Measurements from ENCODE around the gene ACOX2. TPM values are rescaled to one million over a fixed set of nuclear protein-coding genes. Genes with fewer than 3 reads are reported as not detected.

The ACOX2 gene
- total and polyA plus RNA-seq, 10 of the 15 experiments (the other 5 are each of a cell fraction or from before 2014, with no cell fraction given): 0.72 TPM; not detected in 9

GRCh38 chr3:58463181-58463941, 73.6 kb downstream of the ACOX2 start:
- intact Hi-C loops (cut with micrococcal nuclease; ENCODE audit: unreplicated experiment) (loop anchor here (1.0 kb wide), 1 partner anchor 69 kb away; no protein-coding TSS in a partner anchor), in situ Hi-C loops (cut with MboI) (no loop called here)
- no peaks in the 10 kb centered on the region for H3K27me3 ChIP-seq (replicated peaks in 1 of 2; ENCODE audit: control insufficient read depth in 2 of 2, insufficient read depth in 2 of 2, low read length in 1 of 2)
- H3K9ac ChIP-seq (ENCODE audit: control insufficient read depth, insufficient read depth, low read length): no peak overlapping the region
- no peak overlapping the region for H2AFZ ChIP-seq (ENCODE audit: control insufficient read depth, low read depth, low read length)
- no peaks in the 10 kb centered on the region for H3K36me3 ChIP-seq (ENCODE audit: control insufficient read depth in 2 of 2, insufficient read depth in 2 of 2, low read length in 1 of 2)
- POLR2A ChIA-PET: interaction anchor here (0.5 to 0.8 kb wide), 2 partner anchors 30 to 125 kb away, joined by 3 read pairs; no protein-coding TSS in a partner anchor
- no peaks in the 10 kb centered on the region for H3K79me2 ChIP-seq (ENCODE audit: control insufficient read depth, insufficient read depth, low read length)
- DNase-seq (ENCODE audit: low read depth, low spot score) (no peak), ATAC-seq (peak; percentile 98), FAIRE-seq (peak; percentile 66)
- no peaks in the 10 kb centered on the region for H4K20me1 ChIP-seq (ENCODE audit: control insufficient read depth, insufficient read depth)
- no peaks in the 10 kb centered on the region for H3K9me3 ChIP-seq (replicated peaks; ENCODE audit: control insufficient read depth, insufficient read depth, low read length)
- 44% methylated on average over 18 of the region's 18 CpGs for WGBS (ENCODE audit: insufficient coverage, insufficient replicate concordance, low lambda C conversion rate, missing lambda C conversion rate)
- H3K4me3 ChIP-seq: no peak overlapping the region
- peak overlapping the region; percentile 7; the same call in 1 of the 2 replicates for H3K4me2 ChIP-seq (ENCODE audit: control insufficient read depth, insufficient read depth)
- no TSS peak for BruUV-seq (replicated peaks)
- SMC1A ChIA-PET (ENCODE audit: uncharacterized antibody, unreplicated experiment): interaction anchor here (1.1 to 1.3 kb wide), 2 partner anchors 34 to 74 kb away, joined by 3 to 4 read pairs; partner anchors contain the start of gene ACOX2
- no peak overlapping the region for H3K27ac ChIP-seq (ENCODE audit: control insufficient read depth, insufficient read depth)
- no peaks in the 10 kb centered on the region for H3K4me1 ChIP-seq (ENCODE audit: control insufficient read depth, insufficient read depth, low read length)
- CTCF ChIA-PET: interaction anchor here (0.6 to 1.8 kb wide), 24 partner anchors 9 to 229 kb away, joined by 3 to 18 read pairs (median 4); partner anchors contain the start of genes HTD2, KCTD6 and RPP14
- RAD21 ChIA-PET (ENCODE audit: unreplicated experiment): interaction anchor here (0.6 to 1.3 kb wide), 9 partner anchors 20 to 267 kb away, joined by 3 to 5 read pairs (median 3); partner anchors contain the start of gene KCTD6
- TF ChIP-seq MTA3 (IDR thresholded peaks at IDR 0.05; ENCODE audit: borderline replicate concordance, low read length) (0 out of 2 replicates have a peak, but pooled peaks have one; percentile 29), SIX5 (IDR thresholded peaks at IDR 0.05; ENCODE audit: low read depth, low read length, severe bottlenecking) (no peak), RAD51 (IDR thresholded peaks at IDR 0.05) (0 out of 2 replicates have a peak, but pooled peaks have one; percentile 67), SUZ12 (IDR thresholded peaks at IDR 0.05; ENCODE audit: unreplicated experiment) (no peak), RUNX3 (IDR thresholded peaks at IDR 0.05; ENCODE audit: low read length) (peak; percentile 55; the same call in 1 of the 2 replicates), CREB1 (IDR thresholded peaks at IDR 0.05; ENCODE audit: low read depth) (0 out of 2 replicates have a peak, but pooled peaks have one; percentile 39), ZBED1 (IDR thresholded peaks at IDR 0.05; ENCODE audit: borderline replicate concordance) (no peak), POLR2AphosphoS5 (IDR thresholded peaks at IDR 0.05; ENCODE audit: low read length) (no peak), EED (IDR thresholded peaks at IDR 0.05; ENCODE audit: low read depth) (peak; percentile 46; the same call in 1 of the 2 replicates), SMAD1 (IDR thresholded peaks at IDR 0.05; ENCODE audit: low read depth, partially characterized antibody) (peak; percentile 65), MEF2B (IDR thresholded peaks at IDR 0.05; ENCODE audit: partially characterized antibody, poor library complexity, severe bottlenecking) (peak; percentile 60), IKZF2 (IDR thresholded peaks at IDR 0.05) (peak; percentile 54 to 60; a peak in 3 of 4 replicates), USF1 (IDR thresholded peaks at IDR 0.05; ENCODE audit: borderline replicate concordance, extremely low read length, insufficient read depth, low read depth, low read length) (peak; percentile 32), USF2 (IDR thresholded peaks at IDR 0.05; ENCODE audit: borderline replicate concordance, low read depth, low read length) (peak; percentile 30; the same call in 1 of the 2 replicates), SMARCA5 (IDR thresholded peaks at IDR 0.05) (0 out of 2 replicates have a peak, but pooled peaks have one; percentile 30), EZH2 (IDR thresholded peaks at IDR 0.05; ENCODE audit: borderline replicate concordance, control insufficient read depth, low read depth, low read length) (no peak), SREBF2 (IDR thresholded peaks at IDR 0.05; ENCODE audit: low read length) (no peak), ZZZ3 (IDR thresholded peaks at IDR 0.05; ENCODE audit: control insufficient read depth, insufficient read length, low read depth) (no peak), SMC3 (IDR thresholded peaks at IDR 0.05; ENCODE audit: borderline replicate concordance, low read length) (peak; percentile 43; the same call in 1 of the 2 replicates), EP300 (IDR thresholded peaks at IDR 0.05; ENCODE audit: borderline replicate concordance in 1 of 2, control insufficient read depth in 1 of 2, low read depth in 2 of 2, low read length in 2 of 2) (0 out of 4 replicates have a peak, but pooled peaks of 1 of the 2 experiments have one; percentile 31)
